Measurements from ENCODE around the gene PANX1.
A peak's percentile ranks its signal among the peaks of the same experiment; 100 is the strongest.

PANX1 gene

DNA sequence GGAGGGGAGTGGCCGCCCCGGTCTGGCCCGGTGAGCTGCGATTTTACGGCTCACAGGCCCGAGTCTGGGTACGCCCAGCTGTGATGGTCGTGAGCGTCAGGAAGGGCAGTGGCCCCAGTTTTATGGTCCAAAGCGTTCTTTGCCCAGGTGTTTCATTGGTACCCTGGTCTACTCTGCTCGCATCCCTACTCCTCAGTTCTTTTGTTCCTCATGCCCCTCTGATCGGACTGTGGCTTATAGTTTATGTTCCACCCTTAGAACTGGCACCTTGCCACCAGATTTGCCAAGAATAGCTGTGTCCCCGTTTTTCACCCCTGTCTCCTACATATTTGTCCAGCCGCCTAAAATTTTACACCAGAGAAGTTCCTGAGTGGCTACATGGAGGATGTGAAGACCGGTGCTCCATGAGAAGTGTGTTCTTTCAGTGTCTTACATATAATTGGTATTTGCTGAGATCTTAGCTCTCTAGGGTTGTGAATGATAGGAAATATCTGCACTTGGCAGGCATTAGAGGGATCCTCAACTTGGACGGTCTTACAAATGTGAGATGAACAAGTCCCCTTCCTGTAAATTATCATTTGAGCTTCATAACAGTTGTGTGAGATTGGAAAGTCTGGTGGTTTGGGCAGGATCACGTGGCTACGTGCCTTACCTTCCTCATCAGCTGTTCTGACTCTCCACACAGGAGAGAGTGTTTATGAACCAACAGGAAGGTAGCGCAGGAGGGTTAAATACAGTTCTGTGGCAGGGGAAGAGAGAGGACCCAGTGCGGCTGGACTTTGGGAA, 1.1 kb downstream of the PANX1 start:
- TF ChIP-seq, protein P1, sequence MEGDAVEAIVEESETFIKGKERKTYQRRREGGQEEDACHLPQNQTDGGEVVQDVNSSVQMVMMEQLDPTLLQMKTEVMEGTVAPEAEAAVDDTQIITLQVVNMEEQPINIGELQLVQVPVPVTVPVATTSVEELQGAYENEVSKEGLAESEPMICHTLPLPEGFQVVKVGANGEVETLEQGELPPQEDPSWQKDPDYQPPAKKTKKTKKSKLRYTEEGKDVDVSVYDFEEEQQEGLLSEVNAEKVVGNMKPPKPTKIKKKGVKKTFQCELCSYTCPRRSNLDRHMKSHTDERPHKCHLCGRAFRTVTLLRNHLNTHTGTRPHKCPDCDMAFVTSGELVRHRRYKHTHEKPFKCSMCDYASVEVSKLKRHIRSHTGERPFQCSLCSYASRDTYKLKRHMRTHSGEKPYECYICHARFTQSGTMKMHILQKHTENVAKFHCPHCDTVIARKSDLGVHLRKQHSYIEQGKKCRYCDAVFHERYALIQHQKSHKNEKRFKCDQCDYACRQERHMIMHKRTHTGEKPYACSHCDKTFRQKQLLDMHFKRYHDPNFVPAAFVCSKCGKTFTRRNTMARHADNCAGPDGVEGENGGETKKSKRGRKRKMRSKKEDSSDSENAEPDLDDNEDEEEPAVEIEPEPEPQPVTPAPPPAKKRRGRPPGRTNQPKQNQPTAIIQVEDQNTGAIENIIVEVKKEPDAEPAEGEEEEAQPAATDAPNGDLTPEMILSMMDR (IDR thresholded peaks at IDR 0.05; ENCODE audit: low read depth, low read length): no peak

GRCh38 chr11:94130298-94131046, 1.8 kb downstream of the PANX1 start:
- TF ChIP-seq, protein P1 (IDR thresholded peaks at IDR 0.05; ENCODE audit: low read depth, low read length): no peak
- H3K4me3 ChIP-seq (ENCODE audit: low read depth, low read length): peak overlapping the region; percentile 93

More for the DNA sequence above, 1.1 kb downstream of the PANX1 start:
- H3K4me3 ChIP-seq (ENCODE audit: low read depth, low read length): peak overlapping the region; percentile 93

DNA sequence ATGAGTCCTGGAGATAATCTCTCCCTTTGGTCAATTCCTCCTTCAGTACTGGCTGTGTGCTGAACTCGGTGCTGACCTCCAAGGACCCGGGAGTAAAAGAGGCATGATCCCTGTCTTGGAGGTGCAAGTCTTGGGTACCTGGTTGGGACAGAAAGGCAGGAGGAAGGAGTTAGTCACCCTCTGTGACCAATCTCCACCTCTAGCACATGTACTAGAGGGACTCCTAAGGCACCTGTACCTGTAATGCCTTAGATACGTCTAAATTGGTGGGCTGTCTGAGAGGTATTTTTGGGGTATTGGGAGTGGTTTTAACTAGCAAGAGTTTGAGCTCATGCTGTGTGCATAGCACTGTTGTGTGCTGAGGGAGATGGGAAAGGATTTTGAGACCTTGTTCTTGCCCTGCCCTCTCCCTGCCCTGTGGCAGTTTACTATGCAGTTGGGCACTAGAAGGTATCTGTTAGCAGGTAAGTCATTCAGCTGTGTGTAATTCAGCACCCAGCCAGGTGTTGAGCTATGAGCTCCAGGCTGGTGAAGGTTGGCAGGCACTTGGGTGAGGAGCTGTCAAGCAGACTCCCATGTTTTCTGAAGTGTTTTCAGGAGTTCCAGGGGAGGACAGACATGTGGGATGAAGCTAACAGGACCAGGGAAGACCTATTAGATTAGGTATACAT, 2.5 kb downstream of the PANX1 start:
- TF ChIP-seq, protein P1 (IDR thresholded peaks at IDR 0.05; ENCODE audit: low read depth, low read length): no peak
- peak overlapping the region; percentile 93 for H3K4me3 ChIP-seq (ENCODE audit: low read depth, low read length)

- H3K4me3 ChIP-seq (ENCODE audit: low read depth, low read length): peak overlapping the region; percentile 93
- TF ChIP-seq, protein P1 (IDR thresholded peaks at IDR 0.05; ENCODE audit: low read depth, low read length): no peak
Measured at GRCh38 chr11:94131718-94132115, 3.1 kb downstream of the PANX1 start.

DNA sequence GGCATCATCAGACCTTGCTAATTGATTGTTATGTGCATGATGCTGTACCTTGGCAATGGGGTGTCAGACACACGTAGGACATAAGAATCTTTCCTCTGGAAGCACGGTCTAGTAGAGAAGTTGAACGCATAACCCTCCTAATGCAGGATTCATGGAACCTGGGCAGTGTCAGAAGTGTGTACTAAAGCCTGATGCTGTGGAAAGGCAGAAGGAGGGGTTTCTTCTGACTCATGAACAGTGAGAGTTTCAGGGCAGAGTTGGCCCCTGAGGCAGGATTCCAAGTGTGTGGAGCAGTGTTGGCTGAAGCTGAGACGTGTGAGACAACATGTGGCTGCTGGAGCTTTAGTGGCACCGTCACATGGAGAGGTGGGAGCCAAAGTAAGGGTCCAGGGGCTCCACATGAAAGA, 3.5 kb downstream of the PANX1 start:
- TF ChIP-seq, protein P1 (IDR thresholded peaks at IDR 0.05; ENCODE audit: low read depth, low read length): no peak
- H3K4me3 ChIP-seq (ENCODE audit: low read depth, low read length): peak overlapping the region; percentile 93

DNA sequence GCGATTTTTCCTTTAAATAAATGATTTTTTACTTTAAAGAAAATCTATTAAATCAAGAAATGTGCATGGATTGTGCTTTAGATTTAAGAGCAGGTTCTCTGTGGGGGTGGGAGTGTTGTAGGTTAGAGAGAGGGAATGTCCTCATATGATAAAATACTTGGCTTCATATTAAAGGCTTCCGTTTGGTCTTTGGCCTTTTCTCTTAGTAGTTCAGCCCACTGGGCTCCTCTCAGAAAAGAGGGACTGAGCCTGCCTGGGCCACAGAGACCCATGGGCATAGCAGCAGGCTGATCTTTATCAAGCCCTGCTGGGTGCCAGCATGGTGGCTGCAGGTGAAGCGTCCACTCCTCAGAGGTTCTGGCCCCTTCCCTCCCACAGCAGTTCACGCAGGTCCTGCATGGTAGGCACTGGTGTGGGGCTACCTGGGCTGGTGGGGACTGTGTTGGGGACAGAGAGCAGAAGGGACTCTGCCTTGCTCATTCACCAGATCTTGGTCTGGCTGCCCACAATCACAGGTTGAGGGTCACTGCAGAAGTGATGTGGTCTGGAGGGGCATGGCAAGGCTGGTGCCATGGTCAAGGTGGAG, 4.3 kb downstream of the PANX1 start:
- no peak overlapping the region for H3K4me3 ChIP-seq (ENCODE audit: low read depth, low read length)
- TF ChIP-seq, protein P1 (IDR thresholded peaks at IDR 0.05; ENCODE audit: low read depth, low read length): no peak
